KMS-11 (cell line): Measurements from ENCODE around the gene PLP2.
"Not testable (repeated sequence)": the region's sequence is repeated elsewhere in the genome, so short reads cannot be mapped to it uniquely, and the experiment has no call there.

Experiments used
- H2AFZ ChIP-seq: fragments of 200-600 bp; sonication (generic); 2 replicates; pipeline ENCODE4 v1.6.1; 2016; ENCODE audit warnings: antibody characterized with exemption, mixed run types, low read depth
- H3K27ac ChIP-seq: fragments of 200-600 bp; sonication (generic); 2 replicates; pipeline ENCODE4 v1.6.1; 2016; ENCODE audit warnings: mild to moderate bottlenecking, mixed run types
- H3K27me3 ChIP-seq: fragments of 200-600 bp; sonication (generic); 2 replicates; pipeline ENCODE4 v1.6.1; 2017; ENCODE audit warnings: mild to moderate bottlenecking, low read depth, mixed run types, moderate library complexity; ENCODE audit not compliant: insufficient read depth
- H3K36me3 ChIP-seq: fragments of 200-600 bp; sonication (generic); 2 replicates; pipeline ENCODE4 v1.6.1; 2017; ENCODE audit warnings: mild to moderate bottlenecking, mixed run types; ENCODE audit not compliant: insufficient read depth
- H3K4me1 ChIP-seq: fragments of 200-600 bp; sonication (generic); 2 replicates; pipeline ENCODE4 v1.6.1; 2016; ENCODE audit warnings: mild to moderate bottlenecking, low read depth, mixed run types; ENCODE audit not compliant: poor library complexity, severe bottlenecking
- H3K4me2 ChIP-seq: fragments of 200-600 bp; sonication (generic); 2 replicates; pipeline ENCODE4 v1.7.0; 2016; ENCODE audit warnings: mild to moderate bottlenecking, mixed run types
- H3K4me3 ChIP-seq: fragments of 200-600 bp; sonication (generic); IDR thresholded peaks from 2 replicates; pipeline ENCODE4 v1.6.1; 2017; ENCODE audit warnings: low read depth, low read length, mixed read lengths; ENCODE audit not compliant: insufficient read depth
- H3K79me2 ChIP-seq: fragments of 200-600 bp; sonication (generic); 2 replicates; pipeline ENCODE4 v1.6.1; 2016; ENCODE audit warnings: low read depth, mixed run types; ENCODE audit not compliant: insufficient read depth
- H3K9ac ChIP-seq: fragments of 200-600 bp; sonication (generic); 2 replicates; pipeline ENCODE4 v1.6.1; 2016; ENCODE audit warnings: mild to moderate bottlenecking, mixed run types
- H4K20me1 ChIP-seq: fragments of 200-600 bp; sonication (generic); 2 replicates; pipeline ENCODE4 v1.6.1; 2016; ENCODE audit warnings: mild to moderate bottlenecking, mixed run types; ENCODE audit not compliant: insufficient read depth
- CTCF ChIP-seq: fragments of 200-600 bp; sonication (generic); conservative IDR thresholded peaks from 2 replicates; pipeline ENCODE4 v1.6.1; 2017; ENCODE audit warnings: low read depth, mild to moderate bottlenecking, antibody characterized with exemption, low read length, moderate library complexity, mixed read lengths

PLP2 gene

DNA sequence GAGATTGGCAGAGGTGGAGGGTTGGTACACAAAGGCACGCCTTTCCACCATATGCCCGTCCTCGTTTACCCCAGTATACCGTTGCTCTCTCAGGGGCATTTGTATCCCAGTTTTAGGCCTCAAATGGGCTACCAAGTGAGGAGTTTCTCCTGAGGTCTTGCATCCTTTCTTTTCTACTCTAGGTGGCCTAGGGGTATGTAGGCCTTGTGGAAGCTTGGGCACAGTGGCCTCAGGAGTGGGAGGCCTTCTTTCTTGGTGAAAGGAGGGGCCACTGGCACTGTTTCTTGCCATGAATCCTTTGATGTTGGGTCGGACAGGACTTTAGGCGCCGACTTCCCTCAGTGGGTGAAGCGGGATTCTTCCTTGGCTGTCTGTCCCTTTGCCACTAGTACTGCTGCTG, 24.4 kb upstream of the PLP2 start:
- no peak overlapping the region for H3K4me2 ChIP-seq
- H3K79me2 ChIP-seq: no peaks in the 10 kb centered on the region
- H2AFZ ChIP-seq: no peak overlapping the region
- no peak overlapping the region for H3K27ac ChIP-seq
- TF ChIP-seq CTCF: no peak
- no peak overlapping the region for H3K4me3 ChIP-seq
- H4K20me1 ChIP-seq: no peaks in the 10 kb centered on the region
- no peaks in the 10 kb centered on the region for H3K4me1 ChIP-seq
- no peaks in the 10 kb centered on the region for H3K36me3 ChIP-seq
- no peaks in the 10 kb centered on the region for H3K27me3 ChIP-seq
- no peak overlapping the region for H3K9ac ChIP-seq

GRCh38 chrX:49147936-49148335, 23.8 kb upstream of the PLP2 start:
- H3K4me3 ChIP-seq: no peak overlapping the region

DNA sequence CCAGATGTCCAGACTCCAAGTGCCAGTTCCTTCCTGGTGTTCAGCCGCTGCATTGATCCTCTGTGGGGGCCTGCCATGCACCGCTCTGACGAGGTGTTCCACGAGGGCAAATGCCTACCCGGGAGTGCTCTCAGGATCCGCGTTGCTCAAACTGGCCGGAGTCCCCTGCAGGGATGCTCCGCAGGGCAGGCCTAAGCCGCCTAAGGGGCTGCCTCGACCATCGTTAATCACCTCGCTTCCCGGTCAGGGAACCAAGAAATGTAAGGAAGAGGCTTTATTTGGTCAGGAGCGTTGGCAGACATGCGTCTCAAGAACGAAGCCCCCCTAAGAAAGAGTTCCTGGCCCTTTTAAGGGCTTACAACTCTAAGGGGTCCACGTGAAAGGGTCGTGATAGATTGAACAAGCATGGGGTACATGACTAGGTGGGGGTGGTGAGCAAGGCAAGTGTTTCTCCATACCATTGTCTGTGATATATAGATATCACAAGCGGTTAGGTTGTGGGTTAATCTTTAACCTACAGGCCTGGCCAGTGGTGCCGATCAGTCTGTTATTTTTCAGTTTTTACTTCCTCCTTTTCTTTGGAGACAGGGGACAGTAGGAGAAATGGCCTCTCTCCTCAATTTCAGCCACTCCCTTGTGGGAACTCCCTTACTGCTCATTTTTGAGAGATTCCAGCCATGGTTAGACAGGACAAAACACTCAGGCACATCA, 23.2 kb upstream of the PLP2 start:
- H3K79me2 ChIP-seq, H3K27me3 ChIP-seq, H3K4me3 ChIP-seq, H3K36me3 ChIP-seq, H3K4me1 ChIP-seq, H4K20me1 ChIP-seq, H3K9ac ChIP-seq, H2AFZ ChIP-seq, H3K4me2 ChIP-seq, H3K27ac ChIP-seq: not testable (repeated sequence)

More at GRCh38 chrX:49147936-49148335, 23.8 kb upstream of the PLP2 start:
- TF ChIP-seq CTCF: no peak
- Histone ChIP-seq H4K20me1 (no peaks in the 10 kb centered on the region), H3K27me3 (no peaks in the 10 kb centered on the region), H3K4me1 (no peaks in the 10 kb centered on the region), H3K79me2 (no peaks in the 10 kb centered on the region), H3K9ac (no peak overlapping the region), H3K4me2 (no peak overlapping the region), H3K36me3 (no peaks in the 10 kb centered on the region), H2AFZ (no peak overlapping the region), H3K27ac (no peak overlapping the region)

GRCh38 chrX:49149291-49149690, 22.4 kb upstream of the PLP2 start:
- H3K4me2 ChIP-seq, H3K79me2 ChIP-seq, H3K27ac ChIP-seq, H4K20me1 ChIP-seq, H3K4me1 ChIP-seq, H3K4me3 ChIP-seq, H3K9ac ChIP-seq, H3K36me3 ChIP-seq, H2AFZ ChIP-seq, H3K27me3 ChIP-seq: not testable (repeated sequence)

DNA sequence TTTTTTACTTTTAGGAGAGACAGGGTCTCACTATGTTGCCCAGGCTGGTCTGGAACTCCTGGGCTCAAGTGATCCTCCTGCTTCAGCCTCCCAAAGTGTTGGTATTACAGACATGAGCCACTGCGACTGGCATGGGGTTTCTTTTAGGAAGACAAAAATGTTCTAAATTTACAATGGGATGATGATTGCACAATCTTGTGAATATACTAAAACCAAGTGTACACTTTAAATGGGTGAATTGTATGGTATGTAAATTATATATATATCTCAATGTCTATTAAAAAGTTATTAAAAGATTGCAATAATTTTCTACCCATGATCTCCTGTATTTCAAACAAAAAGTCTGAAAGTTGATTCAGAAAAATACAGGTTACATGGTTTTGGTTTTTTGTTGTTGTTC, 18.2 kb upstream of the PLP2 start:
- no peak overlapping the region for H3K27ac ChIP-seq
- H2AFZ ChIP-seq: no peak overlapping the region
- no peak for TF ChIP-seq CTCF
- H3K4me1 ChIP-seq: no peaks in the 10 kb centered on the region
- no peaks in the 10 kb centered on the region for H3K27me3 ChIP-seq
- no peak overlapping the region for H3K4me2 ChIP-seq
- H3K9ac ChIP-seq: no peak overlapping the region
- H3K79me2 ChIP-seq: no peaks in the 10 kb centered on the region
- H3K4me3 ChIP-seq: no peak overlapping the region
- no peaks in the 10 kb centered on the region for H3K36me3 ChIP-seq
- H4K20me1 ChIP-seq: no peaks in the 10 kb centered on the region
